HG02885 (cell line): ENCODE data around the gene NCOA1.

Experiments used
- ATAC-seq: cut with Tn5 transposase; IDR thresholded peaks from one replicate; pipeline ENCODE4 v1.9.1; 2021; ENCODE audit warnings: mild to moderate bottlenecking; ENCODE audit not compliant: unreplicated experiment, poor library complexity

The NCOA1 gene

DNA sequence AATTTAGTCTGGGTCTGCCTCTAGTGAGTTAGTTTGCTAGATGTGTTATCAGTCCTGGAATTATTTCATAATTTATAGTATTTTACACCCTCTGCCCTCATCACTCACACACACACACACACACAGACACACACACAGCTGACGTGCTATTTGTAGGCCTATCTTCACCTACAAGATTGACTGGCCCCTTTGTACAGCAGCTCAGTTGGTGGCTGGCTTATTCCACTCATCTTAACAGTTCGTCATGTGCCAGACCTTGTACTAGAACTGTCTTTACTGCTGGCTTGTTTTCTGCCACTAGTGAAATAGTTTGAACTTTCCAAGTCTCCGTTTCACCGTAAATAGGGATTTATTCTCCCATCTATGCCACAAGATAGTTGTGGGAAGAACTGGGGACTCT, 323.5 kb downstream of the NCOA1 start:
- ATAC-seq = no peak

- ATAC-seq = no peak
Observed at GRCh38 chr2:24815171-24815570, 324.1 kb downstream of the NCOA1 start.

GRCh38 chr2:24816404-24816803, 325.4 kb downstream of the NCOA1 start:
- no peak for ATAC-seq

DNA sequence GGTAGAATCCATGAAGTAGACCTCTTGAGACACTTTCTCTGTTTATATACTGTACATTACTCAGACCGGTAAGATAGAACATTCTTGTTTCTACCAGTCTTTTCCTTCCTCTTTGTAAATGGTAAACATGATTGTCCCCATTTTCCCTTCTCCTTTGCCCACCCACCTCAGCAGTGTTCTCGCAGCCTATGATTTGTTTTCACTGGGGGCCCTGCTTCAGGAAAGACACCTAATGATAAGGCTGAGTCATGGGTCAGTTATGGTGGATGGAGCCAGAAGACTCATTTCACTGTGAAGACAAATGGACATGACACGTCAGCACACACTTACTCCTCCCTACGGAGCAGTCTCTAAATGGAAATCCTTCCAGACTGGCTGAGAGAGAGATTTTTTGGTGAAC, 325.8 kb downstream of the NCOA1 start:
- ATAC-seq = no peak

- no peak for ATAC-seq
Observed at GRCh38 chr2:24818721-24819167, 327.7 kb downstream of the NCOA1 start.

DNA sequence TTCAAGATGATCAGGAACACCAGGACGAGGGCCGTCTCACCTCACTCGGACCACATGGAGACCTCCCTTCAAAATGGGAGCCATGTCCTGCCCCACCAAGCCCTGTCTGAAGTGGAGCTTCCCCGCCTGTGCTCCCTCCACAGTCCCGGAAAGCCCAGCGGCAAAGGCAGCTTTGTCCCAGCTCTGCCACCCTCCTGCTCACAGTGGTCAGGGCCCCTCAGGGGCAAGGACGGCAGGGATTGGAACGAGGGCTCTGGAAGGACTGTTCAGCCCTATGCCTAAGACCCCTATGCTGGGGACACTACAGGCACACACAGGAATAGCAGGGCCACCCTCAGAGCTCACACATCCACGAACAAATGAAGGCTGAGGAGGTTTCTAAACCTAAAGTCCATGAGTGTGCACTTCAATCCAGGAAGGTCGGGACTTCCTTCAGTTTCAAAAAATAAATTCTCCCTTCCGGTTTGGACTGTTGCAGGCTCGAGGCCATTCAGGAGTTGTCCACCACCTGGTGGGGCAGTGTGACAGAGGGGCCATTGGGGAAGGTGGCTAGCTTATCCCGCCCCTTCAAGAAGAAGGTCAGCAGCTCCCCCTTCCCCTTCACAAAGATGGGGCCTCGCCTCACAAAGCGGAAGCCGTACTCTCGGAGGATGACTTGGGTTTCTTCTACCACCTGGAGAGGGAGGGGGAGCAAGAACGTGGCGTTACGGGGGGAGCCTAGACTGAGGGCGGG, 328.6 kb downstream of the NCOA1 start:
- no peak for ATAC-seq

DNA sequence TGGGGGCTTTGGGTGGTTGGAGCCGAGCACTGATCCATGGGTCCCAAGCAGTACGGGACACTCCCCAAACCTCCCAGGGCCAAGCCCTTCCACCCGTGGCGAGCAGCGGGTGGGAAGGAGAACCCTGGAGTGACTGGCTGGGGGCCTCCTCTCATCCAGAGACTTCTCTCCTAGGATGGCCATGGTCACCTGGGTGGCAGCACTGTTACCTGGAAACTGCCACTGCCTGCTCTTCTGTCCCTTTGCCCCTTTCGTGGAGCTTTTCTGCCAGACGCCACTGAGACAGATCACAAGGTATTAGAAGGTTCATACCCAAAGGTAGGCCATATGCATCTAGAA, 329.1 kb downstream of the NCOA1 start:
- no peak for ATAC-seq
